Esophagus muscularis mucosa (tissue), 4 donors: ENCODE measurements around the gene CTSW.

ENCODE experiments used
- CTCF ChIP-seq, 3 experiments: fragments of 200-600 bp in 2 of 3; fragments of 450-650 bp in 1 of 3; sonication (generic) in 2 of 3; IDR thresholded peaks; one replicate each; pipeline ENCODE4 v1.5.1; 2017 to 2019; ENCODE audit warnings: antibody characterized with exemption in 3 of 3, mild to moderate bottlenecking in 2 of 3, moderate library complexity in 1 of 3
- EP300 ChIP-seq: sonication (generic); formaldehyde crosslinking; IDR thresholded peaks from one replicate; pipeline ENCODE4 v1.6.1; 2017; ENCODE audit warnings: antibody characterized with exemption
- POLR2A ChIP-seq: fragments of 450-650 bp; IDR thresholded peaks from one replicate; pipeline ENCODE4 v1.6.1; 2017; ENCODE audit warnings: antibody characterized with exemption, moderate library complexity, mild to moderate bottlenecking, low read depth
- POLR2AphosphoS5 ChIP-seq, 2 donors: sonication (generic); formaldehyde crosslinking; IDR thresholded peaks; one replicate each; pipeline ENCODE4 v1.6.1; 2017; ENCODE audit warnings: antibody characterized with exemption in 2 of 2

DNA sequence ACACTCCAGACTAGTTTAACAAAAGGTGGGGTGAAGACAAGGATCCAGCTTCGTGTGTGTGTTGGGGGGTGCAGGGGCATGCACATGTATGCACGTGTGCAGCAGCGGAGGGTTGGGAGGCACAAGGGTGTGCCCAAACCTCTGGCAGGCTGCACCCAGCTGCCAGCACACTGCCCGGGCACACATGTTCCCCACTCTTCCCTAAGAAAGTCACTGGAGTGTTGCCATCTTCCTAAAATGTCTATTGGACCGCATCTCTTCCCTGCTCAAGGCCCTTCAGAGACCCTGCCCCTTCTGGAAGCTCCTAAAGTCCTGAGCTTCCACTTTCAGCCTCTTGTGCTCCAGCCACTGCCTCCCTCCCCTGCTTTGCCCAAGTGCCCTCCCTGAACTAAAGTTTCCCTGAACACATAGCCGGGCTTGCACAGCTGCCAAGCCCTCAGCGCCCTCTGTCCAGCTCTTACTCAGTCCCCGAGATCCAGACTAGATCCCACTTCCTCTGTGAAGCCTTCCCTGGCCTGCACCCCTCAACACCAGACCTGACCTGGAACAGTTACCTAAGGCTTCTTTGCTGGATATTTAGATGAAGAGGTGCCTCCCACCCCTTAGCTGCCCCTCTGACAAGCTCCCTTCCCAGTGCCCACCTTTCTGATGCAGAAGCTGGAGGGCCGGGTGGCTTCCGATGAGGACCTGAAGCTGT is 27.7 kb upstream of the CTSW start:
- TF ChIP-seq CTCF (IDR thresholded peaks at IDR 0.05) (no peak), POLR2A (no peak), EP300 (no peak), POLR2AphosphoS5 (IDR thresholded peaks at IDR 0.05) (no peak)
